Upper lobe of left lung (tissue), 4 donors: ENCODE measurements around the gene FOLR1.

Experiments
- CTCF ChIP-seq, 6 experiments: fragments of 450-650 bp in 4 of 6; fragments of 200-600 bp in 2 of 6; sonication (generic) in 2 of 6; IDR thresholded peaks; one replicate each; pipeline ENCODE4 v1.5.1; 2016 to 2019; ENCODE audit warnings: antibody characterized with exemption in 6 of 6
- POLR2A ChIP-seq, 4 donors: fragments of 450-650 bp; IDR thresholded peaks; one replicate each; pipeline ENCODE4 v1.5.1; 2016 to 2017; ENCODE audit warnings: antibody characterized with exemption in 4 of 4, mild to moderate bottlenecking in 2 of 4

GRCh38 chr11:72231396-72232259 lies 39.7 kb downstream of the FOLR1 start:
- TF ChIP-seq POLR2A (IDR thresholded peaks at IDR 0.05) (no peak), CTCF (IDR thresholded peaks at IDR 0.05) (no peak)
